Left ventricle myocardium inferior (tissue), 1 donor: ENCODE measurements around the gene ANKS1B. TPM values are rescaled to one million over a fixed set of nuclear protein-coding genes. Genes with fewer than 3 reads are reported as not detected.

Experiments
- DNase-seq: peaks from one replicate; pipeline ENCODE4 v3.0.0-alpha.2; 2020
- H3K27ac ChIP-seq: fragments of 200-600 bp; replicated peaks from 2 replicates; pipeline ENCODE4 v1.8.0; 2021
- H3K27me3 ChIP-seq: fragments of 200-600 bp; 2 replicates; pipeline ENCODE4 v1.8.0; 2021; ENCODE audit warnings: low read depth
- H3K36me3 ChIP-seq: fragments of 200-600 bp; 2 replicates; pipeline ENCODE4 v1.8.0; 2021
- H3K4me1 ChIP-seq: fragments of 200-600 bp; 2 replicates; pipeline ENCODE4 v1.8.0; 2021
- H3K4me3 ChIP-seq: fragments of 200-600 bp; 2 replicates; pipeline ENCODE4 v1.8.0; 2021; ENCODE audit warnings: mild to moderate bottlenecking, moderate library complexity
- H3K9me3 ChIP-seq: fragments of 200-600 bp; replicated peaks from 2 replicates; pipeline ENCODE4 v1.8.0; 2021
- CTCF ChIP-seq: fragments of 200-600 bp; IDR thresholded peaks from 2 replicates; pipeline ENCODE4 v1.8.0; 2021; ENCODE audit warnings: antibody characterized with exemption, mild to moderate bottlenecking, borderline replicate concordance
- intact Hi-C: fragments of 100-400 bp; cut with micrococcal nuclease; formaldehyde crosslinking; loops from one replicate; pipeline ENCODE4 v1.11.0; 2022
- total RNA-seq: library from RNA; stranded (reverse); fragmentation: NEBNext Ultra II Directional; extraction: Animal tissue kit (Norgen Biotek cat#: 25700); gene quantifications from one replicate; pipeline ENCODE4 v1.2.1, GENCODE V29; 2021
- donor health status: DM: no; HTN: yes; CAD: no; lungs with severe emphysema.

ANKS1B gene
- total RNA-seq, 1 donor from 2014 or later = 1.6 TPM

GRCh38 chr12:99985129-99985570 lies 414 bp upstream of the ANKS1B start:
- no peak for DNase-seq
- no peaks in the 10 kb centered on the region for H3K9me3 ChIP-seq
- peak overlapping the region; percentile 68 for H3K4me3 ChIP-seq
- intact Hi-C loops = no loop called here
- H3K4me1 ChIP-seq = peaks cover 15% of the 10 kb centered on the region
- TF ChIP-seq CTCF = no peak
- peaks cover 40% of the 10 kb centered on the region for H3K27me3 ChIP-seq
- H3K27ac ChIP-seq = peak overlapping the region; percentile 33
- H3K36me3 ChIP-seq = no peaks in the 10 kb centered on the region

GRCh38 chr12:99983456-99984258 lies 1.1 kb downstream of the ANKS1B start:
- no peak for DNase-seq

GRCh38 chr12:99981639-99982190 lies 3.0 kb downstream of the ANKS1B start:
- Histone ChIP-seq H3K9me3 (no peaks in the 10 kb centered on the region), H3K4me1 (peaks cover 15% of the 10 kb centered on the region), H3K4me3 (no peak overlapping the region), H3K27ac (no peak overlapping the region), H3K36me3 (no peaks in the 10 kb centered on the region), H3K27me3 (peaks cover 32% of the 10 kb centered on the region)
- no peak for TF ChIP-seq CTCF
- intact Hi-C loops = no loop called here
- DNase-seq = no peak

More at GRCh38 chr12:99983456-99984258, 1.1 kb downstream of the ANKS1B start:
- Histone ChIP-seq H3K9me3 (no peaks in the 10 kb centered on the region), H3K27me3 (peaks cover 40% of the 10 kb centered on the region), H3K36me3 (no peaks in the 10 kb centered on the region), H3K4me1 (peaks cover 15% of the 10 kb centered on the region), H3K27ac (peak overlapping the region; percentile 49), H3K4me3 (peak overlapping the region; percentile 68)
- intact Hi-C loops = no loop called here
- TF ChIP-seq CTCF = no peak

GRCh38 chr12:99979471-99979870 lies 5.3 kb downstream of the ANKS1B start:
- no peaks in the 10 kb centered on the region for H3K36me3 ChIP-seq
- no peaks in the 10 kb centered on the region for H3K9me3 ChIP-seq
- intact Hi-C loops = no loop called here
- DNase-seq = no peak
- no peak overlapping the region for H3K4me3 ChIP-seq
- H3K27ac ChIP-seq = no peak overlapping the region
- no peak for TF ChIP-seq CTCF
- H3K27me3 ChIP-seq = peaks cover 19% of the 10 kb centered on the region
- peaks cover 6% of the 10 kb centered on the region for H3K4me1 ChIP-seq

GRCh38 chr12:99978152-99978551 lies 6.6 kb downstream of the ANKS1B start:
- H3K36me3 ChIP-seq = no peaks in the 10 kb centered on the region
- no peak for TF ChIP-seq CTCF
- peaks cover 3% of the 10 kb centered on the region for H3K9me3 ChIP-seq
- peaks cover 6% of the 10 kb centered on the region for H3K27me3 ChIP-seq
- no peak overlapping the region for H3K4me3 ChIP-seq
- H3K4me1 ChIP-seq = no peaks in the 10 kb centered on the region
- no peak for DNase-seq
- H3K27ac ChIP-seq = no peak overlapping the region
- intact Hi-C loops = no loop called here
